NCI-H2171 (cell line): ENCODE data around the gene ADCY9.
"Not testable (repeated sequence)": the region's sequence is repeated elsewhere in the genome, so short reads cannot be mapped to it uniquely, and the experiment has no call there.

Experiments used
- DNase-seq: peaks from one replicate; lab custom pipeline; 2025; lab: John Stamatoyannopoulos, UW

The ADCY9 gene

GRCh38 chr16:4067262-4068001, 48.8 kb downstream of the ADCY9 start:
- no peak for DNase-seq

- DNase-seq: no peak
These were observed 51.3 kb downstream of the ADCY9 start for GRCh38 chr16:4064950-4065352.

GRCh38 chr16:4062212-4062802, 53.9 kb downstream of the ADCY9 start:
- no peak for DNase-seq

- DNase-seq: no peak
These were observed 55.4 kb downstream of the ADCY9 start for GRCh38 chr16:4060823-4061222.

GRCh38 chr16:4060009-4060408, 56.2 kb downstream of the ADCY9 start:
- no peak for DNase-seq

- no peak for DNase-seq
These were observed 57.9 kb downstream of the ADCY9 start for GRCh38 chr16:4058386-4058785.

GRCh38 chr16:4057439-4057877, 58.8 kb downstream of the ADCY9 start:
- DNase-seq: no peak

GRCh38 chr16:4056161-4057105, 59.8 kb downstream of the ADCY9 start:
- DNase-seq: no peak

GRCh38 chr16:4055748-4056147, 60.5 kb downstream of the ADCY9 start:
- DNase-seq: no peak

- peak; percentile 56 for DNase-seq
These were observed 62.9 kb downstream of the ADCY9 start for GRCh38 chr16:4053301-4053845.

- no peak for DNase-seq
These were observed 63.4 kb downstream of the ADCY9 start for GRCh38 chr16:4052801-4053293.

GRCh38 chr16:4052096-4052495, 64.1 kb downstream of the ADCY9 start:
- DNase-seq: no peak

GRCh38 chr16:4051591-4051990, 64.7 kb downstream of the ADCY9 start:
- no peak for DNase-seq

- no peak for DNase-seq
These were observed 67.2 kb downstream of the ADCY9 start for GRCh38 chr16:4049031-4049430.

- no peak for DNase-seq
These were observed 67.8 kb downstream of the ADCY9 start for GRCh38 chr16:4048481-4048880.

GRCh38 chr16:4046221-4046620, 70.0 kb downstream of the ADCY9 start:
- no peak for DNase-seq

- DNase-seq: not testable (repeated sequence)
These were observed 70.7 kb downstream of the ADCY9 start for GRCh38 chr16:4045561-4045960.

- no peak for DNase-seq
These were observed 73.7 kb downstream of the ADCY9 start for GRCh38 chr16:4042581-4042980.

GRCh38 chr16:4038448-4038847, 77.8 kb downstream of the ADCY9 start:
- no peak for DNase-seq

GRCh38 chr16:4036952-4037351, 79.3 kb downstream of the ADCY9 start:
- DNase-seq: not testable (repeated sequence)

GRCh38 chr16:4034963-4035362, 81.3 kb downstream of the ADCY9 start:
- DNase-seq: no peak

- no peak for DNase-seq
These were observed 82.3 kb downstream of the ADCY9 start for GRCh38 chr16:4033951-4034350.
